ENCODE measurements around the gene SHPK.

DNA sequence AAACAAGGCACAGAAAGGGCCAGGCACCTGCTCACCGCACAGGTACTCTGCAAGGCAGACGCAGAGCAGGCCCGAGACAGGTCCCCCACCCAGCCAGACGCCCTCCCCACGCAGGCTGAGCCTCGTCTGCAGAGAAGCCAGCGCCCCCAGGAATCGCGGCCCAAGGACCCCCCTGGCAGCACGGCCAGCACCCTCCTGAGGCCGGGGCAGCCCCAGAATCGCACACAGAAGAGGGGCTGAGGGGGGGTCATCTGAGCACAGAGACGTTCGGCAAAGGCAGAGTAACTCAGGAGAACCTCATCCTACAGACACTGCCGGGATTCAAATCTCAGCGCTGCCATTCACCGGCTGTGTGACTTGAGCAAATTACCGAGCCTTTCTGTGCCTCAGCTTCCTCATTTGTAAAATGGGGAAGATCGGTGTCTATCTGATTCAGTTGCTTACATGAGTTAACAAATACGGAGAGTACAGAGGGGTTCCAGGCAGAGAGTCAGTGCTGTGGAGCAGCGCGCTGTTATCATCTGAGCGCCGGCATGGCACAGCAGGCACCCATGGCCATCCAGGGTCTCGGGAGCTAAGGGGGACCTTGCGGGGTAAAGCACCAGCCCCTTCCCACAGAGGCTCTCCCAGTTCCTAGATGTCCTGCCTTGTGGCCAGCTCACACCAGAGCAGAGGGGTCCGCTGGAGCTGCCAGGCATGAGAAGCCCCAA lies 42.9 kb upstream of the SHPK start:
- TF ChIP-seq CTCF (conservative IDR thresholded peaks at IDR 0.05; ENCODE audit: low read depth, low read length) (no peak), EZH2 (IDR thresholded peaks at IDR 0.05; ENCODE audit: borderline replicate concordance, low read depth, low read length, poor library complexity, severe bottlenecking) (no peak)
